ENCODE measurements around the gene GHRH. TPM values are rescaled to one million over a fixed set of nuclear protein-coding genes. Genes with fewer than 3 reads are reported as not detected.

GHRH gene
- total and polyA plus RNA-seq, 2 of the 4 experiments (the other 2 are of a cell fraction), result not detected

GRCh38 chr20:37277253-37277593 lies 15.6 kb upstream of the GHRH start:
- H3K27me3 ChIP-seq (ENCODE audit: control insufficient read depth, insufficient read depth, low read length), result no peaks in the 10 kb centered on the region
- no peaks in the 10 kb centered on the region for H3K9me1 ChIP-seq (ENCODE audit: insufficient read depth, low read length)
- ChIA-PET CTCF (interaction anchor here (1.3 to 1.6 kb wide), 3 partner anchors 9 to 108 kb away, joined by 3 to 6 read pairs (median 5); no protein-coding TSS in a partner anchor), POLR2A (ENCODE audit: unreplicated experiment) (no interaction called here)
- peak overlapping the region; percentile 80; the same call in 1 of the 2 replicates for H3K14ac ChIP-seq (replicated peaks; ENCODE audit: low read depth, low read length)
- H3K4me1 ChIP-seq (ENCODE audit: control insufficient read depth, insufficient read depth, low read length), result peaks cover 5% of the 10 kb centered on the region
- 0 out of 2 replicates have a peak overlapping the region, but pooled peaks have one; percentile 18 for H2BK120ac ChIP-seq (ENCODE audit: low read depth, low read length)
- peak overlapping the region; percentile 18 to 44; a peak in 1 of 4 replicates for H4K8ac ChIP-seq (ENCODE audit: low read depth in 2 of 2, low read length in 2 of 2)
- H3K79me1 ChIP-seq (ENCODE audit: low read depth in 1 of 2, low read length in 2 of 2), result no peaks in the 10 kb centered on the region
- intact Hi-C loops (cut with micrococcal nuclease), result no loop called here
- peak overlapping the region; percentile 19; the same call in 1 of the 2 replicates for H3K4me2 ChIP-seq (ENCODE audit: low read depth, low read length)
- no peak overlapping the region for H3K4me3 ChIP-seq (ENCODE audit: insufficient read depth, low read depth, low read length)
- peak overlapping the region; percentile 78 for H2AFZ ChIP-seq (replicated peaks; ENCODE audit: low read length, poor library complexity)
- no peaks in the 10 kb centered on the region for H3K9me3 ChIP-seq (ENCODE audit: control insufficient read depth, insufficient read depth, low read length)
- 0 out of 2 replicates have a peak overlapping the region, but pooled peaks have one; percentile 50 for H3K23ac ChIP-seq (ENCODE audit: low read depth, low read length)
- no peaks in the 10 kb centered on the region for H3K36me3 ChIP-seq (ENCODE audit: control insufficient read depth, insufficient read depth, low read length)
- H3K27ac ChIP-seq (ENCODE audit: insufficient read depth, low read length), result peak overlapping the region; percentile 76; the same call in 1 of the 2 replicates
- H4K20me1 ChIP-seq (ENCODE audit: insufficient read depth, low read length), result no peaks in the 10 kb centered on the region; the same call in 1 of the 2 replicates
- no TSS peak for BruUV-seq (replicated peaks)
- H2BK5ac ChIP-seq (ENCODE audit: low read depth, low read length, poor library complexity, severe bottlenecking), result no peak overlapping the region
- H3K18ac ChIP-seq (ENCODE audit: low read depth, low read length), result peak overlapping the region; percentile 22
- peak overlapping the region; percentile 52; the same call in 1 of the 2 replicates for H3K4ac ChIP-seq (ENCODE audit: low read depth, low read length)
- H2AK9ac ChIP-seq (replicated peaks; ENCODE audit: low read depth, low read length, poor library complexity), result no peak overlapping the region
- no peak overlapping the region for H2BK15ac ChIP-seq (ENCODE audit: low read depth, low read length)
- H4K91ac ChIP-seq (ENCODE audit: insufficient read depth, low read depth, low read length), result no peak overlapping the region
- ATAC-seq (ENCODE audit: low read depth) (no peak), DNase-seq (no peak)
- in situ Hi-C loops (cut with MboI; ENCODE audit: low sequenced_read_pairs), result no loop called here
- dilution Hi-C loops (cut with HindIII; ENCODE audit: low sequenced_read_pairs, unreplicated experiment), result no loop called here
- H4K5ac ChIP-seq (ENCODE audit: low read depth, low read length), result no peak overlapping the region; the same call in 1 of the 2 replicates
- TF ChIP-seq ELK1 (IDR thresholded peaks at IDR 0.05; ENCODE audit: borderline replicate concordance, low read depth, low read length), result no peak
- TF ChIP-seq MAZ (IDR thresholded peaks at IDR 0.05; ENCODE audit: borderline replicate concordance, low read depth, low read length), result no peak
- TF ChIP-seq MAFK (IDR thresholded peaks at IDR 0.05; ENCODE audit: low read depth, low read length), result no peak
- TF ChIP-seq USF2 (IDR thresholded peaks at IDR 0.05; ENCODE audit: low read depth, low read length), result no peak
- no peak for TF ChIP-seq RAD21 (IDR thresholded peaks at IDR 0.05; ENCODE audit: low read length)
- no peak for TF ChIP-seq NFE2L2 (IDR thresholded peaks at IDR 0.05; ENCODE audit: low read depth, low read length)
- no peak for TF ChIP-seq RFX5 (IDR thresholded peaks at IDR 0.05; ENCODE audit: low read depth, low read length)
- TF ChIP-seq CTCF (conservative IDR thresholded peaks at IDR 0.05; ENCODE audit: low read depth, low read length), result no peak
- TF ChIP-seq POLR2A (IDR thresholded peaks at IDR 0.05; ENCODE audit: low read depth, low read length), result no peak
- no peak for TF ChIP-seq RCOR1 (IDR thresholded peaks at IDR 0.05; ENCODE audit: insufficient replicate concordance, low read length)
- TF ChIP-seq SMC3 (IDR thresholded peaks at IDR 0.05; ENCODE audit: low read depth, low read length), result no peak
- TF ChIP-seq FOS (IDR thresholded peaks at IDR 0.05; ENCODE audit: low read depth, low read length), result no peak
- TF ChIP-seq MXI1 (IDR thresholded peaks at IDR 0.05; ENCODE audit: borderline replicate concordance, low read depth, low read length), result no peak
- TF ChIP-seq CEBPB (IDR thresholded peaks at IDR 0.05; ENCODE audit: low read depth, low read length), result no peak
- TF ChIP-seq CHD1 (IDR thresholded peaks at IDR 0.05; ENCODE audit: low read depth, low read length), result no peak
- no peak for TF ChIP-seq BHLHE40 (IDR thresholded peaks at IDR 0.05; ENCODE audit: low read depth, low read length)
- no peak overlapping the region for H3K56ac ChIP-seq (ENCODE audit: extremely low read depth, insufficient read depth, low read length)
- peak overlapping the region; percentile 29 for H3K9ac ChIP-seq (ENCODE audit: low read depth, low read length)
- peak overlapping the region; percentile 18; the same call in 1 of the 2 replicates for H2BK20ac ChIP-seq (ENCODE audit: low read depth, low read length)
- peak overlapping the region; percentile 44 for H2AK5ac ChIP-seq (ENCODE audit: low read depth, low read length)
- WGBS, 2 experiments (ENCODE audit: extremely low coverage in 2 of 2, insufficient read length in 1 of 2), result 75% methylated on average over 1 of the region's 2 CpGs; no CpG with 5 or more reads in 1 of the 2 experiments

Data from IMR-90 (cell line).